Measurements from ENCODE around the gene CTDSP2.
"Not testable (repeated sequence)": the region's sequence is repeated elsewhere in the genome, so short reads cannot be mapped to it uniquely, and the experiment has no call there.

CTDSP2 gene

GRCh38 chr12:57881035-57881434 lies 34.5 kb upstream of the CTDSP2 start:
- not testable (repeated sequence) for DNase-seq

GRCh38 chr12:57877876-57878275 lies 31.3 kb upstream of the CTDSP2 start:
- DNase-seq: no peak

- no peak for DNase-seq
Observed at GRCh38 chr12:57875753-57876547, 29.4 kb upstream of the CTDSP2 start.

- DNase-seq: no peak
Observed at GRCh38 chr12:57874166-57875108, 27.9 kb upstream of the CTDSP2 start.

- no peak for DNase-seq
Observed at GRCh38 chr12:57872362-57872761, 25.8 kb upstream of the CTDSP2 start.

GRCh38 chr12:57869927-57870318 lies 23.4 kb upstream of the CTDSP2 start:
- DNase-seq: no peak

DNA sequence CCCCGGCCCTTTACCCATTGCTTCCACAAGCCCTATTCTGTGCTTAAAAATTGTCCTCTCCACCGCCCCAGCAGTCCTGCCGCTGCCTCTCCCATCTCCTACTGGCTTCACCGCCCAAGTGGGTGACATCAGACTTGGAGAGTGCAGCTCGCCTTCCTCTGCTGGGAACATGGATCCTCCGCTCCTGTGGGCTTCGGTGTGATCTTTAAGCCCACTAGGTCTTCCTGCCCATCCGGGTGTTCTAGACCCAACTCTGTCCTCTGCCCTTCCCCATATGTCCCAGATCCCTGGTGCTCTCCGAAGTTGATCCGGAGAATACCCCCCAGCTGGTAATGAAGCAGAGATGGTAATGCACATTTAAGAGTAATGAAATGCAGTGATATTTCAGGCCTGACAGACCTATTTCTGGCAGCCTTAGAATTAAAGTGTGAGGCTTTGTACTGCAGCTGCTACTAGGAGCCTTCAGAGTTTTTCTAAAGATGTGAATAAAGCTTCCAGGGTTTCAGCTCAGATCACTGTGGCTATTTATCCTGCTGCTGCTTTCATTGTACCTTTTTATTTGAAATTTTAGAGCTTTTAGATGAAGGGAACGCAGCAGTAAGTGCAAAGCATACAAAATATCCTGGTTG lies 22.9 kb upstream of the CTDSP2 start:
- DNase-seq: no peak

- DNase-seq: no peak
Observed at GRCh38 chr12:57868851-57869268, 22.3 kb upstream of the CTDSP2 start.

DNA sequence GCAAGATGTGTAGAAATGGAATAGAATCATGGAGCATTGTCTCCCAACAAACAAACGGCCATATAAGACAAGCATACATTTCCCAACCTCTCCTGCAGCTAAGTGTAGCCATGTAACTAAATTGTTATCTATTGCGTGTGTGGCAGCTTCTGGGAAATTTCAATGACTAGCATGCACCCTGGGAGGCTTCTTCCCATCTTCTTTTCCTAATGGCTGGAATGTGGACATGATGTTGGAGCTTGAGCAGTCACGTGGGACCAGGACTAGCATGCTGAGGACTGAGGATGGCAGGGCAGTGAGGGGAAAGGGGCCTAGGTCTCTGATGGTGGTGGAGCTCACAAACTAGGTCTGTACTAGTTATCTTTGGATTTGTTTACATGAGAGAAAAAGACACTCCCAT lies 21.7 kb upstream of the CTDSP2 start:
- DNase-seq: no peak

- no peak for DNase-seq
Observed at GRCh38 chr12:57866308-57867019, 19.9 kb upstream of the CTDSP2 start.

- no peak for DNase-seq
Observed at GRCh38 chr12:57865084-57865751, 18.7 kb upstream of the CTDSP2 start.

DNA sequence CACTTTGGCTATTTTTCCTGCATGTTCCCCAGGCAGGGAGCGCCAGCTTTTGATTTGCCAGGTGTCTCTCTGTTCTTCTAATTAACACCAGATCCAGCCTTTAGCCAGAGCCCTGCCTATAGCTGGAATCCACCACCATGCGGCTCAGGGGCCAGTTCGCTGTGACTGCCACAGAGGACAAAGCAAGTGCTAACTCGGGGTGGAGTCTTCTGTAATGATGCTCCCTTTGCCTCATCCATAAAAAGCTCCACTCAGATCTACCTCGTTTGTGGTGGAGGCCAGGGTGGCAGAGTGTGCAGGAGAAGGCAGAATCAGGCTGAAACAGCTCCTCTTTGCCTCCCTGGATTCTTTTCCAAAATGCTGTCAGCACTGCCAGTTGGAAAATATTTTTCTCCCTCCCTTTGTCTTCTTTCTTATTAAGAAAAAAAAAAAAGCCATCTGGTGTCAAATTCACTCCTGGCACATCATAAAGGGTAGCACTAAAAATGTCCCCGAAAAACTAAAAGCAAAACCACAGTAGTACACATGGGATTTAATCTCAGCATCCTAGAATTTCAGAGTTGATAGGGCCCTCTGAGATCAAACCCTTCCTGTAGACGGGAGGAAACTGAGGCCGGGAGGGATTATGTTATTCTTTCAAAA lies 18.0 kb upstream of the CTDSP2 start:
- DNase-seq: no peak

GRCh38 chr12:57863676-57864075 lies 17.1 kb upstream of the CTDSP2 start:
- DNase-seq: no peak

- DNase-seq: no peak
Observed at GRCh38 chr12:57861967-57862366, 15.4 kb upstream of the CTDSP2 start.

- not testable (repeated sequence) for DNase-seq
Observed at GRCh38 chr12:57860883-57861282, 14.4 kb upstream of the CTDSP2 start.

GRCh38 chr12:57859121-57859520 lies 12.6 kb upstream of the CTDSP2 start:
- no peak for DNase-seq

GRCh38 chr12:57858123-57858522 lies 11.6 kb upstream of the CTDSP2 start:
- DNase-seq: not testable (repeated sequence)

GRCh38 chr12:57854965-57855364 lies 8.4 kb upstream of the CTDSP2 start:
- DNase-seq: no peak

DNA sequence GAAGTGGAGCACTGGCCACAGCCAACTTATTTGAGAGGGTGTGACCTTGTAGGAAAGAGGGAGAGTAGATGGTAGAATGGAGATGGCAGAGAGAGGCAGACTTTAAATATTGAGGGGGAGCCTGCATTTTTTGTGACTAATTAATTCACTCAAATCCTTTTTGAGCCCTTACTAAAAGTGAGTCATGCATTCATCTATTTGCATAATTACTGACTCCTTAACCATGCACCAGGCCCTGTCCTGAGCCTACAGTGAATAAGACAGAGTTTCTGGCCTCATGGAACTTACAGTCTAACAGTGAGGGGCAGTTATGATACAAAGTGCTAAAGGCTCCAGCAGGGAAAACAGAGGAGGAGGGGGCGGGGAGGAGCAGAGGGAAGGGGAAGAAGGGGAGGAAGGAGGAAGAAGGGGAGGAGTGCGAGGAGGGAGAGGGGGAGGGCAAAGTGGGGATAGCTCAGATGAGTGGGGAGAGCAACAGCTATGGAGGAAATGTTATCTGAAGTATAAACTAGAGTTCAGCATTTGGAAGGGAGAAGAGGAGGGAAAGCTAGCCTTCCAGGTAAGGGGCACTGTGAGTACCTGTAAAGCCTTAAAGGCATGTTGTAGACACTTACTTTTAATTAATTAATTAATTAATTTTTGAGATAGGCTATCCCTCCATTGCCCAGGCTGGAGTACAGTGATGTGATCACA lies 7.5 kb upstream of the CTDSP2 start:
- DNase-seq: no peak

- no peak for DNase-seq
Observed at GRCh38 chr12:57852620-57853500, 6.3 kb upstream of the CTDSP2 start.
